Dedifferentiated amniotic fluid mesenchymal stem cell (primary cell): Measurements from ENCODE around the gene FMN1.

Source experiments
- DNase-seq: peaks from one replicate; pipeline ENCODE4 v3.0.0-alpha.2; 2016; ENCODE audit errors: extremely low spot score

The FMN1 gene

DNA sequence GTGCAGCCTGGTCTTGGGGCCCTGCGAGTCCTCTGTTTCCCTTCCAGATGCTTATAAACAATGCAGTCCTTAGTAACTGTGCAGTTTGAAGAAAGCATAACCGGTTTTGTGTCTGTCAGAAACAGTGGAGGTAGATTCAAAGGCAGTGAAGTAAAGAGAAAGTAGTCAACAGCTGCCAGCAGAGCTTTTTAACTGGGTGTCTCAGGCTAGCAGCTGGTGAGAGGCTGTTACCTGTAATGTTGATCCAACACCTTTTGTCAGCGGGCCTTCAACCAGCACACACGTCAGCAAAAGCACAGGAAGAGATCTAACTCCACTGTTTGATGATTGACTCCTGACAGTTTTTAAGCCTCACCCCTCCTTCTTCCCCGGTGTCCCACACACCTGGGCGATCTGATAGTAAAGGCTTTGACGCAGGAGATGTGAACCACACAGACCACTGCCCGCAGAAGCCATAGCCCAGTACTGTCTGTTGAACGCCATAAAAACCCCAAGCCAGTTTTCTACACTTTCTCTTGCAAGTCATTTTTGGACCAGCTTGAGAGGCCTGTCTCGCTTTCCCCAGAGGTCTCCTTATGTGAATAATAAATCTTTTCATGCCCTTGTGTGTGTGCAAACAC is 178.0 kb downstream of the FMN1 start:
- DNase-seq, result no peak

DNA sequence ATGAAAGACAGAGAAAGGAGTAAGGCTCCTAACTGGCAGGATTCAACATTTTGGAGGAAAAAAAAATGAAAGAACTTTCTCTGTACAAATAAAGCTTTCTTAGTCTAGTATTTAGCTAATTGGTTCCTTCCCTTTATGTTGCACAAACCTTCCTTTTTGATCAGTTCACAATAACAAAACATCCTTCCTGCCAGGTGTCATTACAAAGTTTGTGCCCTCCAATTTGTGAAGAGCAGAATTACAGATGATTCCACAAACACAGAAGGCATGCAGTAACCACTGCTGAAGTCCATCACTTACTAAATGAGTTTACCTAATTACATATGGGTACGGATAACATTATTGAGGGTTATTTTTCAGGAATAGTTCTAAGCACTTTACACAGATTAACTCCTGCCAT is 179.9 kb downstream of the FMN1 start:
- DNase-seq, result no peak

DNA sequence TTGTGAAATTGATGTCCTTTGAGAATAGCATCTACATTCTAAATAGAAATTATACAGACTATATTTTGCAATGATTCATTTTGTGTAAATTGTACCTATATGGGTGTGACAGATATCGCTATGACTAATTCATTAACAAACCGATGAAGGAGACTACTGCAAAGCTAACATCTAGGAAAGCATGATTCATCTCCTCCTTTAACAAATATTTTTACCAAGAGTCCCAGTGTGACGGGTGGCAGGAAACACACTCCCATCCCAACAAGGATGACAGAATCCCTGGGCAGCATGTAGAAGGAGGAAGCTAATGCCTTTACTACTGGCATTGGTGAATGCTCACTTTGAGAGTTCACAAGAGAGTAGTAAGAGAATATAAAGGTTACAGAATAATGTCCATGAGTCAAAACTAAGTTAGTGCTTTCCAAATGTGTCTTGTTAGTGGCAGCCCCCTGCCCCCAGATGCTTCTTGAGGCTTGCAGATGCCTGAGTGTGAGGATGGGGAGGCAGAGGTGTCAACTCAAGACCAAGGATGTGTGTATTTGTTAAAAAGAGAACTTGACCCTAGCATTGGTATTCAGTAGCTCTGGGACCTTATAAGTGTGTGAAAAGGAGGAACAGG is 180.6 kb downstream of the FMN1 start:
- peak; percentile 33 for DNase-seq

DNA sequence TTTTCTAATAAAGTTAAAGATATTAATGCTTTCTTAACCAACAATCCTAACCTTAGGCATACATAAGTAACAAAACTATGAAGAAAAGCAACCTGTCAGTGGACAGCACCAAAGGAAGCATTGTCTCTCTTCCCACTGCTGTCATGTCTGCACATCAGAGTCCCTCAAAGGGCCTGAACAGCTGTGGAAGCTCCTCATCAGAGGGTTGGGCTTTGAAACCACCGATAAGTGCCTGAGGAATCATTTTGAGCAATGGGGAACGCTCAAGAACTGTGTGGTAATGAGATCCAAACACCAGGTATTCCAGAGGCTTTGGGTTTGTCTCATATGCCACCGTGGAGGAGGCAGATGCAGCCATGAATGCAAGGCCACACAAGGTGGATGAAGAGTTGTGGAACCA is 182.5 kb downstream of the FMN1 start:
- no peak for DNase-seq

DNA sequence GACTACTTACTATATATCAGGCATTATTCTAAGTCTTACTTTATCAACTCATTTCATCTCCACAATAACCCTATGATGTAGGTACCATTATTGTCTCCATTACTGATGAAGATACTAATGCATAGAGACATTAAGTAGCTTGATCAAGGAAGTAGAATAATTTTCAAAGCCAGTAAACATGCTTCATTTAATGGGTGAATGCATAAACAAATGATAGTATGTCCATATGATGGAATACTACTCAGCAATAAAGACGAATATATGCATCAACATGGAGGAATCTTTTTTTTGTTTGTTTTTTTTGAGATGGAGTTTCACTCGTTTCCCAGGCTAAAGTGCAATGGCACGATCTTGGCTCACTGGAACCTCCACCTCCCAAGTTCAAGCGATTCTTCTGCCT is 184.9 kb downstream of the FMN1 start:
- no peak for DNase-seq

DNA sequence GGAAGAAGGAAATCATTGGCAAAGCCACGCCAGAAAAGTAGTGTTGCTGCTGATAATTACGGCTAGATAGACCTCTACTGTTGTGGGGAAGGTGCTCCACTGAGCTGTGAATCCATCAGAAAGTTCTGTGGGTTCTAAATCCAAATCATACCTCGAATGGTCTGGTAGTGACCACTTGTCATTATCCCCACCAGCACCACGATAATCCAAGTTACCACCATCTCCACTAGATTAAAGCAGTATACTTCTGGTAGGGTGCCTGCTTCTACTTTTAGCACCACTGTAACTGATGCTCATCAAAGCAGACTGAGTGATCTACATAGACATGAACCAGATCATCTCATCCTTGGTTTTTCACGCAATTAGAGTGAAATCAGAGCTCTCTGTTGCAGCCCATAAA is 185.5 kb downstream of the FMN1 start:
- DNase-seq, result no peak

DNA sequence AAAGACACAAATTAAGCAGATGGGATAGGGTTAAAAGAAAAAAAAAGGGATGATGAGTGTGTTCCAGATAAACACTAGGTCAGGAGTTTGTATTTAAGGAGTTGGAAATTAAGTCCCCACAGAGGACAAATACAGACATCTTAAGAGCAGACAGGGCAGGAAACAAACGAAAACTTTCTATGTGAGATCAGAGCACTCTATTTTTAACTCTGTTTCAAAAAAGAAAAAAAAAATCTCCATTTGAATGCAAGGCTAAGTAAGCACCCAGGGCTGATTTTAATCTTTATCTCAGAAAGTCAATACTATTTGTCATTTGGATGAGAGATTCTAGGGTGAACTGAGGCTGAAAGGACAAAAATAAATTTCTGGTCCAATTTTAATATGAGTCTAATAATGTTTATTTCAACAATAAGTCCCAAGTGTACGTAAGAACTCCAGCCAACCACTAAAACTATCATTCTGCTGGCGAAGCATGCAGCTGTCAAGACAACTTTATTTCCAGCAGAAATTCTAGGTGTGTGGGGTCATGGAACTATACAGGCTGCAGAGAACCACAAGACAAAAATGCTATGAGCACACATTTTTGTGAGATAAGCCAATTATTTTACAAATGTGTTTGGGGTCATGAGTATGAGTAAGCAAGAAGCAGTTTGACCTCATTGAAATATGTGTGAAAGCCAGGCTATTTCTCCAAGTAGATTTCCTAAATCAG is 186.1 kb downstream of the FMN1 start:
- no peak for DNase-seq

DNA sequence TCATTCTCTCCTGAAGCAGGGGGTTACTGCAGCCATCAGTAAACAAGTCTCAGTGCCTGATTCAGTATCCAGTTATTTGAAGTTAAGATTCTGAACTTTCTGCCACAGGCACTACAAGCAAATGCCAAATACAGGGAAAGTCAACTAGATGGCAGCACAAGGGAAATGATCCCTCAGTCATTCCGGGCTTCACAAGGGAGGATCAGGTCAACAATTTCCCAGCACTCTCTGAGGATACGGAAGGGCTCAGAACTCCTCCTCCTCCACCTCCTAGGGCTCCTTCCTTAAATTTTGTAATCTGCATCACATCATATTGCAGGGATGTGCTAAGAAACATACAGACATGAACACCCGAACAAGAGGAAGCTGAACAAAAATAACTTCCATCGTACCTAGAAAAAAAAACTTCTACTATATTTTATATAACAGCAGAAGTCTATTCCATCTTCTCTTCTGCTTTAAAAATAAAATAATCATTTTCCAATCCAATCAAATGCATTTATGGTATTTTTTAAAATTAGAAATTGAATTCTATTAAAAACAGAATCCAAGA is 187.1 kb downstream of the FMN1 start:
- no peak for DNase-seq

DNA sequence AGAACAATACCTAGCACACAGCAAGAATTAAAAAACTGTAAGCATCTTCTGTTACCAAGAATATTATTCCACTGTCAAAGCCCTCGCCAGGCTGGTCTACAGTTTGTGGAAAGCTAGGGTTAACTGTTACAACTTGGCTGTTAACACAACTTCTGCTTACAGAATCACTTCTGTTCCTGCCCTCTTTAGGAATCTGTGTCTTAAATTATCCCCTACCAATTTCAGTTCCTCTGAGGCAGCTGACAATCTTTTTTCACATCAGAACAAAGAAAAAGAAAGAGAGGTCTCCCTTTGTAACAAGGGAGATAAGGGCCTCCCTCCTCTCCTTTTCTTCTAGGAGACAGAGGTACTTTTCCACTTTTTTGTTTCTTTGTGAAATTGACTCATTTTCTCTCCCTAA is 188.9 kb downstream of the FMN1 start:
- DNase-seq, result no peak

DNA sequence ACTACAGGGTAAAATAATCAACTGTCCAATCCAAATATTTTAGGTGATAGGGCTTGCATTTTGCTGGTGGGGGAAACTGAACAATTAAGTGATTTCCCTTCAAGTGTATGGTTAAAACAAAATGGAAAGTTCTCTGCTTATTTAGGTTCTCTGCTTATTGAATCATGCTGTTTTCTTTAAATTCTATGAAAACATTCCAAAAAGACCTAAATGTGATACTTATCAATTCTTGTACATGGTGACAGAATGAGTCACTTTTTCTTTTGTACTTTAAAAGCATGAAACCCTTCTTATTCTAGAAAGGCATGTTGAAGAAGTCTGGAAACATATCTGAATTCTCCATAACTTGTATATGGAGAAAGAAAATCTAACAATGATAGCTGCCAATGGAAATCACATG is 192.6 kb downstream of the FMN1 start:
- no peak for DNase-seq

DNA sequence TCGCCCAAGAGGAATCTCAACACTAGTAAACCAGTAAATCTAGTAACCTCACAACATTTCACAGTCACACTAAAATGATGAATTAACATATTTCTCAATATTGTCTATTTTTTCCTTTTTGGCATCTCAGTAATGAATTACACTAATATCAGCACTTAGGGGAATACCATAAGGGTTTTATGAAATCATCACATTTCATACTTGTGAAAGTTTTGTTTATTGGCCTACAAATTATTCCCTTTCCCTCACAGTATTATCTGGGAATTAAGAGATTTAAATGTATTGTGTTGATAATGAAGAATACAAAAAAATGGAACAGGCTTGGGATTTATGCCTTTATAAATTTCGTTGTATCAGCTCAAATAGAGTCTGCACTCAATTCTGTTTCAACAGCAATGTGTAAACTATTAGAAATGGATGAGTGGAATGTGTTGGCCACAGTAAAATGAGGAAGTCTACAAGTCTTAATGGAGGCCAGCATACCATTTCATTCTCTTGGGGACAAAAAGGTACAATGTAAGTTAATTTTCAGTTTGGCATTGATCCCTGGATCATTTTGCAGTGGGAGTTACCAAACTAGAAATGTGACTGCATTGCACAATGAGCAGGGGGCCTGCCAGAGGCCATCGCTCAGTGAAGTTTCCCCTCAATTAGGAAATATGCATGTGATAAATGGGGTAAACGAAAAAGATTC is 195.4 kb downstream of the FMN1 start:
- no peak for DNase-seq

DNA sequence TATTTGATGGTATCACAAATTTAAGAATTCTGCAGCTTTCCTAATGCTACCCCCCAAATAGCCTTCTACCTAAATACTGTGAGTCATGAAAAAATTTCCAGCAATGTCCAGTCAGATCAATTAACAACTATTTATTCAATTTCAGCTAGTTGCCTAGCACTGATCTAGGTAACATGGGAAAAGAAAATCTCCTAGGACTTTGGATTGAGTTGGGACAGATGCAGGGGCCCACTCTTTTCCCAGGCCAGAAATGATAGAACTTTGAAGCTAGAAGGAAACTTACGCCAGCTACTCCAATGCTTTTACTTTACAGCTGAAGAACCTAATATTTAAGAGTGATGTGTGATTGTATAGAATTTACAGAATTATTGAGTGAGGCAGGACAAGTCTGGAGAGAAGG is 196.3 kb downstream of the FMN1 start:
- no peak for DNase-seq

DNA sequence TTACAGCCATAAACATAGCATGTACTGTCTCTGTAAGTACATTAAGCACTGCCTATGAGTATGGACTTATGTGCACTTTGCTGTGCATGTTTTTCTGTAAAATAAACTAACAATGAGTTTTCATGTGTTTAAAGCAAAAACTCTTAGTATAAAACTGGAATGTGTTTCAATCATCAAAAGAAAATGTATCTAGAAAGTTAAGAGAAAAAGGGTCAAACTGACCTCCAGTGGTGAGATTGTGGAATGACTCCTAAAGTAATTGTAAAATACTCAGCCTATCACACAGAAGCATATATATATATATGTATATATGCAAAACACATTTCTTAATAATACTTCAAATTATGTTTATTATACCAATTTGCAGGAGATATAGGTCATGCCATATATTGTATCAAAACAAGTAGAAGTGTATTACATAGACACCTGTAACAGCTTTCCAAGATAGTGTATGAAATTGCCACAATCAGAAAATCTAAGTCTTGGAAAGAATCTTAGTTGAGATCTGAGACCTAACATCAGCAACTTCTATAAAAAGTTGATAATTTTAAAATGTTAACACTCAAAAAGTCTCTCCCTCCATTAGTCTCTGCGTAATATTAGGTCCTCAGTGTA is 199.6 kb downstream of the FMN1 start:
- DNase-seq, result peak; percentile 79

DNA sequence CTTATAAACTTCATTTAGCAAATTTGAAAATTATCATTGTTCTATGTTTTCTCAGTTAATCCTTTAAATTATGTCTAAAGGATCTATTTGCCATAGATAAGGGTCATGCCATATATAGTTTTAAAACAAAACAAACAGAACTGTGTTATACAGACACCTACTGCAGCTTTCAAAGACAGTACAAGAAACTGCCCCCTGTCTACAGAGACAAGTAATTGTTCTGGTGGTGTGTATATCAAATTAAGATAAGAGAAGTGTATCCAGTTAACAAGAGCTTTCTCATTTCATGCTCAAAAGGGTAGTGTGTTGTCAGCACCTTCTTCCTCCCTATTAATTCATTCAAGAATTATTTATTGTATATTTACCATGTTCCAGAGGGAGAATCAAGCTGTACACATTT is 201.2 kb downstream of the FMN1 start:
- DNase-seq, result no peak

DNA sequence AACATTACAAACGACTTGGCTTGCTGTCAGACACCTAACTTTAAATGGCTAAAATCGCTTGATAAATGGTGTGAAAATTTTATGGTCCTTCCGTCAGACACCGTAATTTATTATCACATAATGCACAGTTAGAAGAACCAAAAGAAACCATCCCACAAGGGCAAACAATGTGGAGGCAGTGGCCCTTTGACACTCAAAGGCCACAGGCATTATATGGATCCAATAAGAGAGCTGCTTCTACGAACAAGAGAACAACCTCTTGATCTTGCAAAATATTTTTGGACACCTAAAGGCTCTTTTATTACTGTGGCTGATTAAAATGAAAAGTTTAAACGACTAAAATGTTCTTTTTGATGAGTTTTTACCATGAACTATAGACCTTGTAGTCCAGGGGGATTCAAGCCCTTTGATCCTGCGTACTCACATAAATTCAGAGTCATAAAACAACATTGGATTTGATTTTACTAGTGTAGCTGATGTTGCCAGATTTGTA is 202.8 kb downstream of the FMN1 start:
- no peak for DNase-seq

DNA sequence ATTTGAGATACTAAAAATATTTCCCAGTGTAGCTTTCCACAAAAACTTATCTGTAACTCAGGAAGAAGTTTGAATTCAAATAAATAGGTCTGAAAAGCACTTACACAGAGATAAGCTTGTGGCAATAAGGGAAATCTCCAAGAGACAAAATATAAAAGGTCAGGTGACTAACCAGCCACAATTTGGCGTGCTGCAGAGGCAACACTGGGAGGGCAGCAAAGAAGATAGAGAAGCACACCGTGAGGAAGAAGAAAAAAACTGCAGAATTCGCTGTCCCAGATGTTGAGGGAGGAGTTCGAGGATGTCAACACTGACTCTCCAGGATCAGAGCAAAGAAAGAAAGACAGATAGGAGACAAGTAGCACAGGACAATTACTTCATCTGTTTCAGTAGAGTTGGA is 204.4 kb downstream of the FMN1 start:
- DNase-seq, result no peak

DNA sequence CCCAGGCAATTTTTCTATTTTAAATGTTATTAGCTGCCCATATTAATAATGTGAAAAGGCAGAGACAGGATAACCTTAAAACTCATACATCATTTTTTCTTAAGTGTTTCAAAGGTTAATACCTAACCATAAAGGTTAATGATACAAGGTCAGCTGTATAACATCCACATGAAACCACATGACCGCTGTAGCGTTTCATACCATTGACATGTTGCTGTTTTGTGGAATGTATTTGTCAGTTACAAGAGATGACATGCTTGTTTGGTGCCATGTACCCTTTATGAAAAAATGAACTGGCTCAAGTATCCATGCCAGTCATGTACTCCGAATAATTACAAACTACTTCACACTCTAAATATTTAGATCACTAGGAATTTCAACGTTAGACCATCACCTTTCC is 207.4 kb downstream of the FMN1 start:
- DNase-seq, result no peak

DNA sequence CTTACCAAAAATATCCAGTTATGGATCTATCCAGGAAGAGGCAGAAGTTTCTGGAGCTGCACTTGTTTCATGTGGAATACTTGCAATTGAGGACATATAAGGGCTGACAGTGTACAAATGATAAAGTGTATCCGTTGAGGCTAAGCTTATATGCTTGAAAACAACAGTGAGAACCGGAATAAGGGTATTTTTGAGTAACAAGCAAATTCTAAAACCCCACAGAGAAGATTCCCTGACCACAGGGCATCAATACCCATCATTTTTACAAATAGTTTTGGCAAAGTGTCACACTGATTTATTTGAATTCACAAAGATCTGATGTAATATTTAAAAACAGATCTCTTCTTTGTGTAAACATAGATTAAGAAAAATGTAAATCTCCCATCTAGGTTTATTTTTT is 208.4 kb downstream of the FMN1 start:
- DNase-seq, result no peak

DNA sequence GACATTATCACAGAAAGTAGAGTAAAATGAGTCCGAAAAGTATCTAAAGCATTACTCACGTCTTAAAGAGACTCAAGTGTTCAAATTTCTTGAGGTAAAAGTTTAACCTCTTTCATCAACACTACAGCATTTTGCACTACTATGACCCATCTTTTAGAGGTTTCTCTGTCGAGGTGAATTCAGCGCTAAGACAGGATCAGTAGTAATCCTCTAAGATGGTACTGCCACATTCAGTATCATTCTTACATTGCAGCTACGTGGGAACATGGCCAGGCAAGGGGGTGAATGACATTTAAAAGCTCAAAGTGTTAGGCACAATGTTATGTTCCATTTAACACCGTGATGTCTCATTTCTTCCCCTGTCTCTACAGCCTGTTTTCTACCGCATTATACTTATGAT is 210.8 kb downstream of the FMN1 start:
- DNase-seq, result no peak

DNA sequence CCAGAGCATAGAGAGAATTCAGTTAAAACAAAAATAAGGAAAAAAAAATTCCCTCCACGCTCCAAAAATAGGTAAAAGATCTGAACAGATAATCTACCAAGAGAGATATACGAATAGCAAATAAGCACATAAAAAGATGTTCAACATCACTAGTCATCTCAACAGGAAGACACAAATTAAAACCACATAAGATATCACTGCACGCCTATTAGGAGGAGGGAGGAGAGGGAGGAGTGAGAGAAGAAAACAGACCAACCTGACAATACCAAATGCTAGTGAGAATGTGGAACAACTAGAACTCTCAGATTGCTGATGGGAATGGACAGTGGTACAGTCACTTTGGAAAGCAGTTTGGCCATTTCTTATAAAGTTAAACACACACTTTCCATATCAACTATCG is 212.5 kb downstream of the FMN1 start:
- no peak for DNase-seq

DNA sequence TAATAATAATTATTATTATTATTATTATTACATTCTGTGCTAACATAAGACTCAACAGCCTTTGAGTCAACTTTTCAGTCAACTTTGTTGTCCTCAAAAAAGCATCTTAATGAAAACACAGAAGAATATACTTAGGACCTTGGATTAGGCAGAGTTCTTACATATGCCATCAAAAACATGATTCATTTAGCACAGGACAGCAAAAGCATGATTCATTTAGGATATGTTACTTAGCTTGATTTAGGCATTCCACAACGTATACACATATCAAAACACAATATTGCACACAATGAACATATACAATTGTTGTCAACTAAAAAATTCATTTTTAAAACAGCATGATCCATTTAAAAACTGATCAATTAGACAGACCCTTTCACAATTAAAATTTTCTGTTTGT is 213.0 kb downstream of the FMN1 start:
- DNase-seq, result no peak

DNA sequence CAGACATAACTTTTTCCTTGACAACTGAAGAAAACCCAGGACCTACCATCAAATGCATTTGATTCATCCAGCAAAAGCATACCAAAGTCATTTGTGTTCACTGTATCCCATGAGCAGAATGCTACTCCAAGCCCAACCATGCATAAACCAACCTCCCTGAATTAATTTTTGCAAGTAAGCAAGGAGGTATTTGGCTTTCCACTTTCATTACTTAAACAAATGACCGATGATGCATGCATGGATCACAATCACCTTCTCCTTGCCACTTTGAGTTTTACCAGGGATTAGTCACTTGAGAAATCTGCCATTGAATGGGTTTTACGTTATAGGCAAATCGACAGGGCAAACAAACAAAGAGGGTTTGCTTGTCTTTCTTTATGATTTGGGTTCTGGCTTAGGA is 214.8 kb downstream of the FMN1 start:
- peak; percentile 84 for DNase-seq
